Measurements from ENCODE around the gene FRMD8. TPM values are rescaled to one million over a fixed set of nuclear protein-coding genes. Genes with fewer than 3 reads are reported as not detected.

The FRMD8 gene
- total and polyA plus RNA-seq, 4 donors: 16.8 to 39.5 (median 23.5) TPM

DNA sequence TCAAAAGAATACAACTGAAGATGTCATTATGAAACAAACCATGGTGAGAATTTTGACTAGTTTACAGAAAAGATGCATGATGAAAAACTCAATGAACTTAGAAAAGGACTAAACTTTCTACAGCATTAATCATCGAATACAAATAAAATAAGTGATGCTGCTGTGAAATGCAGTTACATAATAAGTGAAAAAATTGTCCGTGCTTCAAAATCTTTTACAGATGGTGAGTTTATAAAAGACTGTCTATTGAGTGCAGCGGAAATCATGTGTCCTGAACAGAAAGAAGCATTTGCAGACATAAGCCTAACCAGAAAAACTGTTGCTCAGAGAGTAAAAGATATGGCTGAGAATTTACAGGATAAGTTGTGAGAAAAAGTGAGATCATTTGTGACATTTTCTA is 70.0 kb downstream of the FRMD8 start:
- intact Hi-C loops (cut with DNase I): no loop called here
- Histone ChIP-seq H3K27me3 (ENCODE audit: control insufficient read depth in 1 of 2, insufficient read depth in 2 of 2, low read length in 1 of 2) (no peaks in the 10 kb centered on the region), H3K4me3 (ENCODE audit: low read length in 2 of 2) (no peak overlapping the region), H3K4me1 (ENCODE audit: control insufficient read depth in 1 of 2, insufficient read depth in 2 of 2, low read length in 2 of 2) (no peaks in the 10 kb centered on the region), H3K9me3 (ENCODE audit: control insufficient read depth, low read length) (no peaks in the 10 kb centered on the region), H3K36me3 (ENCODE audit: control insufficient read depth in 1 of 2, insufficient read depth in 2 of 2, low read length in 1 of 2) (no peaks in the 10 kb centered on the region), H3K27ac (ENCODE audit: low read depth in 1 of 2, low read length in 2 of 2) (no peak overlapping the region)
- no peak for DNase-seq
- 94 to 97% methylated on average over 3 of the region's 3 CpGs for WGBS, 2 donors
- no peak for ATAC-seq (ENCODE audit: low FRiP score)

DNA sequence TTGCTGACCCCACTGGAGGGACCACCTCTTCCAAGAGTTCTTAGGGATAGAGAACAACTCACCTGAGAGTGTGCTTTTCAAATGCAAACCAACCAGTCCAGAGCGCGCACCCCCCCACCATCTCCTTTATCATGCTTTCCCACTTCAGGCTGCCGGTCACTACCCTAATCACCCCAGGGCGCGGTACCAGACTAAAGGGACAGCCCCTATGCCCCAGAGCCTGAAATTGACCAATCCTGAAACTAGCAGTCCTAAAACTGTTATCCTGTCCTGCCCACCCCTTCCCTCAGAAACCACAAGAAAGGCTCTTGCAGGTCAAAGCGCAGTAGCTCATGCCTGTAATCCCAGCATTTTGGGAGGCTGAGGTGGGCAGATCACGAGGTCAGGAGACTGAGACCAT is 73.1 kb downstream of the FRMD8 start:
- H3K4me1 ChIP-seq (ENCODE audit: control insufficient read depth in 1 of 2, insufficient read depth in 2 of 2, low read length in 2 of 2): no peaks in the 10 kb centered on the region
- no peak for ATAC-seq (ENCODE audit: low FRiP score)
- peak; percentile 39 to 61 for DNase-seq
- H3K4me3 ChIP-seq (ENCODE audit: low read length in 2 of 2): no peak overlapping the region
- H3K9me3 ChIP-seq (ENCODE audit: control insufficient read depth, low read length): no peaks in the 10 kb centered on the region
- H3K27ac ChIP-seq (ENCODE audit: low read depth in 1 of 2, low read length in 2 of 2): no peak overlapping the region
- H3K27me3 ChIP-seq (ENCODE audit: control insufficient read depth in 1 of 2, insufficient read depth in 2 of 2, low read length in 1 of 2): no peaks in the 10 kb centered on the region
- intact Hi-C loops (cut with DNase I): no loop called here
- 83 to 87% methylated on average over 7 of the region's 7 CpGs for WGBS, 2 donors
- H3K36me3 ChIP-seq (ENCODE audit: control insufficient read depth in 1 of 2, insufficient read depth in 2 of 2, low read length in 1 of 2): no peaks in the 10 kb centered on the region

Other genes starting within 250 kb of the FRMD8 start
- not detected for gene SPDYC, start 216.4 kb upstream of the FRMD8 start, total RNA-seq
- not detected for gene SPDYC, start 216.4 kb upstream of the FRMD8 start, polyA plus RNA-seq
- gene CAPN1, start 204.7 kb upstream of the FRMD8 start, total RNA-seq: 100 to 1,000 TPM; 109 to 137 TPM
- 10 to 100 TPM; 75.5 to 96.3 TPM for gene CAPN1, start 204.7 kb upstream of the FRMD8 start, polyA plus RNA-seq
- 1 to 10 TPM; 3.4 to 9.2 TPM for gene POLA2, start 124.7 kb upstream of the FRMD8 start, total RNA-seq
- gene POLA2, start 124.7 kb upstream of the FRMD8 start, polyA plus RNA-seq: 1 to 10 TPM; 3.0 to 4.1 TPM
- gene CDC42EP2, start 71.8 kb upstream of the FRMD8 start, total RNA-seq: 10 to 100 TPM; 16.2 to 20.9 TPM
- 1 to 10 TPM; 2.3 to 3.5 TPM for gene CDC42EP2, start 71.8 kb upstream of the FRMD8 start, polyA plus RNA-seq
- 10 to 100 TPM; 51.3 to 59.6 TPM for gene DPF2, start 52.8 kb upstream of the FRMD8 start, total RNA-seq
- 10 to 100 TPM; 16.4 to 41.1 TPM for gene DPF2, start 52.8 kb upstream of the FRMD8 start, polyA plus RNA-seq
- gene TIGD3, start 31.9 kb upstream of the FRMD8 start, total RNA-seq: under 1 TPM in 1 of 2 donors, not detected in 1; 0.16 TPM
- under 1 TPM in 1 of 2 donors, not detected in 1; 0.88 TPM for gene TIGD3, start 31.9 kb upstream of the FRMD8 start, polyA plus RNA-seq
- 10 to 100 TPM in 1 of 2 donors, 1 to 10 TPM in 1; 9.1 to 16.0 TPM for gene SLC25A45, start 4.0 kb upstream of the FRMD8 start, total RNA-seq
- gene SLC25A45, start 4.0 kb upstream of the FRMD8 start, polyA plus RNA-seq: 10 to 100 TPM in 1 of 2 donors, 1 to 10 TPM in 1; 5.6 to 10.7 TPM
- gene NEAT1, start 36.2 kb downstream of the FRMD8 start, total RNA-seq: 1,000 to 10,000 TPM; 1,566 to 1,734 TPM
- gene NEAT1, start 36.2 kb downstream of the FRMD8 start, polyA plus RNA-seq: 1,000 to 10,000 TPM in 1 of 2 donors, 100 to 1,000 TPM in 1; 239 to 1,307 TPM
- over 10,000 TPM; 16,103 to 18,225 TPM for gene MALAT1, start 112.4 kb downstream of the FRMD8 start, total RNA-seq
- 100 to 1,000 TPM; 228 to 370 TPM for gene MALAT1, start 112.4 kb downstream of the FRMD8 start, polyA plus RNA-seq
- gene SCYL1, start 138.4 kb downstream of the FRMD8 start, total RNA-seq: 10 to 100 TPM; 74.0 to 74.4 TPM
- 10 to 100 TPM; 31.3 to 98.9 TPM for gene SCYL1, start 138.4 kb downstream of the FRMD8 start, polyA plus RNA-seq
- 100 to 1,000 TPM; 280 to 473 TPM for gene LTBP3, start 171.7 kb downstream of the FRMD8 start, total RNA-seq
- 100 to 1,000 TPM in 1 of 2 donors, 10 to 100 TPM in 1; 40.1 to 467 TPM for gene LTBP3, start 171.7 kb downstream of the FRMD8 start, polyA plus RNA-seq
- gene ZNRD2, start 183.8 kb downstream of the FRMD8 start, total RNA-seq: 10 to 100 TPM; 21.7 to 29.3 TPM
- 10 to 100 TPM; 37.1 to 42.5 TPM for gene ZNRD2, start 183.8 kb downstream of the FRMD8 start, polyA plus RNA-seq
- gene FAM89B, start 185.9 kb downstream of the FRMD8 start, total RNA-seq: 10 to 100 TPM; 49.5 to 64.3 TPM
- 10 to 100 TPM; 67.5 to 83.4 TPM for gene FAM89B, start 185.9 kb downstream of the FRMD8 start, polyA plus RNA-seq
- 100 to 1,000 TPM; 235 to 266 TPM for gene EHBP1L1, start 189.4 kb downstream of the FRMD8 start, total RNA-seq
- 100 to 1,000 TPM in 1 of 2 donors, 10 to 100 TPM in 1; 53.2 to 316 TPM for gene EHBP1L1, start 189.4 kb downstream of the FRMD8 start, polyA plus RNA-seq
- 1 to 10 TPM in 1 of 2 donors, under 1 TPM in 1; 0.93 to 1.3 TPM for gene KCNK7, start 209.2 kb downstream of the FRMD8 start, total RNA-seq
- 1 to 10 TPM in 1 of 2 donors, not detected in 1; 7.3 TPM for gene KCNK7, start 209.2 kb downstream of the FRMD8 start, polyA plus RNA-seq
- gene MAP3K11, start 227.6 kb downstream of the FRMD8 start, total RNA-seq: 10 to 100 TPM; 51.3 to 87.9 TPM
- 10 to 100 TPM; 34.2 to 78.8 TPM for gene MAP3K11, start 227.6 kb downstream of the FRMD8 start, polyA plus RNA-seq
- 10 to 100 TPM; 24.8 to 28.8 TPM for gene PCNX3, start 229.1 kb downstream of the FRMD8 start, total RNA-seq
- 10 to 100 TPM in 1 of 2 donors, 1 to 10 TPM in 1; 3.9 to 50.0 TPM for gene PCNX3, start 229.1 kb downstream of the FRMD8 start, polyA plus RNA-seq

Data from aorta (tissue), 5 donors.